NK-92 treated with Interleukin-12 subunit alpha and Interleukin-12 subunit beta, amount 100 ng/mL, for 24 hours (cell line): ENCODE results near the gene ASPG.

Source experiments
- DNase-seq: peaks from one replicate; lab custom pipeline; 2025; lab: John Stamatoyannopoulos, UW

The ASPG gene

DNA sequence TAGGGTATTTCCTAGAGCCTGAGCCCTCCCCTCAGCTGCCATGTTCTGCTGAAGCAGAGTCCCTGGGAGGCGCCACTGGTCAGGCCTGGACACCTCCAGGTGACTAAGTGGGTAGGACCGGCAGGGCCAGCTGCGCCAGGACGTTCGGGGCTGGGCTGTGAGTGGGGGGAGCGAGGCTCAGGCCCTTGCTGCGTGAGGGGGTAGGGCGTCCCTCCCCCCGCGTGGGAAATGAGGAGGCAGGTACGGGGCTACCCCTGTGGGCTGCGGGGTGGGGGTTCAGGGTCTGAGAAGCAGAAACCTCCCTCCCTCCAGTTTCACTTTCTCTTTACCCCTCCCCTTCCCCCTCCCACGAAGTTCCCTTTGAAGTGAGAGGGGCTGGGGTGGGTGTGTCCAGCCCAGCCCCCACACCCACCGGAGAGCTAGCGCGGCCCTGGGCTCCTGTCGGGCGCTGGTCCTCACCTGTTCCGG is 30.8 kb downstream of the ASPG start:
- no peak for DNase-seq

DNA sequence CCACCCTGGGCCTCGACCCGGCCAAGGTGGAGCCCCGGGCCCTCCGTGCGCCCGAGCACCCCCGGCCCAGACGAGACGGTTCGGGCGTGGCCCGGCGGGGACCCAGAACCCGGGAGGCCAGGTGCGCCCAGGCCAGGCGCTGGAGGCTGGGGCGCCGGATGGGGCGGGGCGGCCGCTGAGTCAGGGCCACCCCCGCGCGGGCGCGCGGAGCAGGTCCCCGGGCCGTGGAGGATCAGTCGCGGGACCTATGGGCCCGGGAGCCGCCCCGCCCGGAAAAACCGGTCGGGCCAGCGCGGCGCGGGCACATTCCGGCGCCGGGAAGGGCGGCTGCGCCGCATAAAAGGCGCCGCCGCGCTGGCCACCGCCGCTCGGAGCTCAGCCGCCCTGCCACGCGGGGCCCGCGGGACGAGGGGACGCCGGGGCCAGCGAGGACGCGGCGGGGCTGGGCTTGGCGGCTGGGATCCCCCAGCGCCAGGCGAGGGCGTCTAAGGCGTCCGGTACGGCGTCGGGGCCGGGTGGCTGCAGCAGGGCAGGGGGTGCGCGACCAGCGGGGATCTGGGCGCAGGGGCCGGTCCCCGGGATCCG is 31.3 kb downstream of the ASPG start:
- no peak for DNase-seq

DNA sequence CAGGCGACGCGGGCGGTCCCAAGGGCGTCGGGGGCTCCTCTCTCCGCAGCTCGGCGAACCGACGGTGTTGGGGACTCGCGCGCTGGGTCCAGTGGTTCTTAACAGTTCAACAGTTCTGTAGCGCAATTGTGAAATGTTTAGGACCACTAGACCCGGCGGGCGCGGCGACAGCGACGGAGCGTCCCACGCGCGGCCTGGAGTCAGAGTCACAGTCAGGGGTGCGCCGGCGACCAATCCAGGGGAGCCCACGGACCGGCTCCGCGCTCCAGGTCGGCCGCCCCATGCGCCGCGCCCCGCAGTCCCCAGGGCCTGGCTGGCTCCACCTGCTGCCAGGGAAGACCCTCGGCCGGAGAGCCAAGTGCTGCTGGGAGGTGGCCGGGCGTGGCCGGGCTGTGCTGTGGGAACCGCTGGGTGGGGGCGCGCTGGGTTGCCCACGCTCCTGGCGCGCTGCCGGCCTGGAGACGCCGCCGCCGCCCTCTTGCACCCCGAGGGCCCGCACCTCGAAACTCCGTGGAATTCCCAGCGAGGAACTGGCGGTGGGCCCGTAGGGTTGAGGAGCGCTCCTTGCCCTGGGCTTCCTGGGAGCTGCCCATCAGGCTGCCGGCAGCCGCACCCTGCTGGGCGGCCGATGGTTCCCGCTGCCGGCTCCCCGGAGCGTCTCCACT is 32.0 kb downstream of the ASPG start:
- DNase-seq, result no peak

DNA sequence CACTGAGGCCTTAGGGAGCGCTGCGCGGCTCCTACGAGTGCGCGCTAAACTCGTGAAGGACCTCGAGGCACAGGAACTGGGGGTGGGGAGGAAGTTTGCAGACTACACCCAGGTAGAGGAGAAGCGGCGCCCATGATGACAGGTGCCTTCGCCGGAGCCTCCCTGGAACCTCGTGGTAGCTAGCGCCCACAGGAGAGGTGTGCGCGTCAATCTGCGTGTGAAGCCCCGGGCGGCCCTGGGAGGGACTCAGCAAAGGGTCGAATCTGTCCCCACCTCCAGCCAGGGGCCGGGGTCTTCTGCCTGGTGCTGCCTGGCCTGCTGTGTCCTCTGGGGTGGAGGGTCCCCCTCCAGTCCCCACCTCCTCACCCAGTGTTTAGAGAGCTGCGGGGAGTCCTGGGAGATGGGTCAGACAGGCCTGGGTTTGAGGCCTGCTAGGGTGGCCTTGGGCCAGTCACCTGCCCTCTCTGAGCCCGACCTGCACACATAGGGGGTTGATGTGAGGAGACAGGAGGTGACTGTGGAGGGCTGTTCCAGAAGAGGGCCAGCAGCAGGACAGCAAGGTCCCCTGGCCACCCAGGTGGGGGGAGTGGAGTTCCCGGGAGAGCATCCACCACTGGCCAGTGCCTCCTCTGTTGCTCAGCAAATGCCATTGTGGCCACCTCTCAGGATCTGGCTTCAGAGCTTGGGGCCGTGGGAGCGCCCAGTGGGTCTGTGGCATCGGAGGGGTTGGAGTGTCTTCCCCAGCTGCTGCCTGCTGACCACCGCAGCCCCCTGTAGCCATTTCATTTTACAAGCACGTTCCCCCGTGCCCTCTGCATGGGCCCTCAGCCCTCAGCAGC is 32.7 kb downstream of the ASPG start:
- no peak for DNase-seq

DNA sequence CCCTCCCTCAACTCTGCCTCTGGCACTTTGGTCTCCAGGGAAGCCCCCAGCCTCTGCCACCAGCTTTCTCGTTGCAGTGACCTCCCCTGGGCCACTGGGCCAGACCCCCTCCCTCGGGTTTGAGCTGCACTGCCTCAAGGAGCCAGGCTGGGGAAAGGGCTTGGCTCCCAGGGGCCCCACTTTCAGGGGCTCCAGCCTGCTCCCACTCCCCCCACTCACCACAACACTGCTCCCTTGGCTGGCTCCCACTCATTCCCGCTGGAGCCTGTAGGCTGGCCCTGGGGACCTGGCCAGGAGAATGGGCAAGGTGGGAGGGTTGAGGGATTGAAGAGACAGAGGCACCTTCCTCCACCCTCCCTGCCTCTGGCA is 33.6 kb downstream of the ASPG start:
- DNase-seq, result no peak

DNA sequence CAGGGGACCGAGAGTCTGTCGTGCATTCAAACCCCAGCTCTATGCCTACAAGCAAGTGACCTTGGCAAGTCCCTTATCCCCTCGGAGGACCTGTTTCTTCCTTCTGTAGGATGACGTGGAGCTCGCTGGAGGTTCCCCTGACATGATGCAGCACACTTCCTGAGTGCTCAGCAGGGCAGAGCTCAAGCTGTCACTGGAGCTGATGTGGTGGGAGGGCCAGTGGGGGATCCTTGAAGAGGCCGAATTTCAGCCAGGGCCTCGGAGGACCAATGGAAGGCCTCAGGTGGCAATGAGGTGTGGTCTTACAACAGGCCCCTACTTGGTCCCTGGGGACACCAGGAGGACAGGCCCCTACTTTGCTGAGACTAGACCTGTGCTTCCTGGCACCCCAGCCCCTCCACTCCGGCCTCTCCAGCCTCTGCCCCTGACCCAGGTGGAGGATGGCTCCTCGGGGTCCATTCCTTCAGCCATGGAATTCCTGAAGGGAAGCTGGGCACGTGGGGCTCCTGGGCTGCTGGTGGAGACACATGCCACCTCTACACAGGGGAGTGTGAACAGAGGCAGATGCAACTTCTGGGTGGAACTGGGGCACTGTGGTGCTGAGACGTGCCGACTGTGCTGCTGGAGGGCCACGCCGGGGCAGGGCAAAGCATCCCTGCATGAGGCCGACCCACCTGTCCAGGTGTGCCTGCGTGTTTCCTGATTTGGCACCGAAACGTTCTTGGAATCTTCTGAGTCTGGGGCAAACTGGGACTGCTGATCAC is 34.2 kb downstream of the ASPG start:
- DNase-seq, result no peak

DNA sequence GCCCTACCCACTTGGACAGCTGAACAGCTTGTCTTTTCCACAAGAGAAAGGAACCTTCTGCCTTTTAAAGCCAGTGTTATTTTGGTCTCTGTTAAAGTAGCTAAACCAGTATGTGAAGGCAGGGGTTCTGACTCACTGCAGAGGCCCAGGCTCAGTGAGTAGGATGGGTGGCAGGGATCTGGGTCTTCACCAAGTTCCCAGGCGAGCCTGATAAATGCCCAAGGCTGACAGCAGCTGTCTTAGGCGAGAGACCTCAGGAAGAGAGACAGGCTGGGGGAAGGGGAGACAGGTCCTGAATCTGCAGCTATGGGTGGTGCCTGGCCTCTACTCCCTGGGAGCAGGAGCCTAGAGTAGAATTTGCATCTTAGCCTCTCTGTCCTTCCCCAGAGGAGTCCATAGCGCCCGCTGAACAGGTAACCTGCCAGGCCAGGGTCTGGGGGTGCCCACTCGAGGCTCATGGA is 34.8 kb downstream of the ASPG start:
- no peak for DNase-seq

DNA sequence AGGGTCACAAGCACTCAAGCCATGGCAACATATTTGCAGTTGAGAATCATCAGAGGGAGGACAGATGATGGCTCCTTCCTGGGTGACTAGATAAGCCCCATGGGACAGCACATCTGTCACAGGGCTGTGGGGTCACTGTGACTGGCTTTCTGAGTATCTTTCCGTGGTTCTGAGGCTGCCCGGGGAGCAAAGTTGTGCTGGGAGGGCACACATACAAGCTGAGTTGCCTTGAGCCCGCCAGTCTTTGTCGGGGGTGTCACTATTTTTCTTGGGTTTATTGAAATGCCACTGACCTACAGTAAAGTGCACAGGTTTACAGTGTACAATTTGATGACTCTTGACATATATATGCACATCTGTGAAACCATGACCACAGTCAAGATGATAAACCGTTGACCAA is 35.6 kb downstream of the ASPG start:
- no peak for DNase-seq

DNA sequence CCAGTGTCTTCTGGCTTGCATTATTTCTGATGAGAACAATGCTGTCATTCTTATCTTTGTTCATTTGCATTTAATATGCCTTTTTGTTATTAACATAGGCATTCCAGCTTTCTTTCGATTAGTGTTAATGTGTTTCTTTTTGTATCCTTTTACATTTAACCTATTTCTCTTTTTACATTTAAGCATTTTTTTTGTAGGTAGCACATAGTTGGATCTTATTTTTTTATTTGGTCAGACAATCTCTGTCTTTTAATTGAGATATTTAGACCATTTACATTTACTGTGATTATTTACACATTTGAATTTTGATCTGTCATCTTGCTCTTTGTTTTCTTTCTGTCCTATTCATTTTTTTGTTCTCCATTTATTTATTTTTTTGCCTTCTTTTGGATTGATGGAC is 38.4 kb downstream of the ASPG start:
- no peak for DNase-seq

DNA sequence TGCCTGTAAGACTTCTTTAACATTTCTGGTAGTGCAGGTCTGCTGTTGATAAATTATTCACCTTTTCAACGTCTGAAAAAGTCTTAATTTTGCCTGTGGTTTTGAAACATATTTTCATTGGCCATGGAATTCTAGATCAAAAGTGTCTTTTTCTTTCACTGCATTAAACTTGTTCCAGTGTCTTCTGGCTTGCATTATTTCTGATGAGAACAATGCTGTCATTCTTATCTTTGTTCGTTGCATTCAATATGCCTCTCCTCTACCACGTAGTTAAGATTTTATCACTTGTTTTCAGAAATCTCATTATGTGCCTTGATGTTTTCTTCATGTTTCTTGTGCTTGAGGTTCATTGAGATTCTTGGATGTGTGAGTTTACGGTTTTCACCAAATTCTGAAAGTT is 39.5 kb downstream of the ASPG start:
- no peak for DNase-seq

DNA sequence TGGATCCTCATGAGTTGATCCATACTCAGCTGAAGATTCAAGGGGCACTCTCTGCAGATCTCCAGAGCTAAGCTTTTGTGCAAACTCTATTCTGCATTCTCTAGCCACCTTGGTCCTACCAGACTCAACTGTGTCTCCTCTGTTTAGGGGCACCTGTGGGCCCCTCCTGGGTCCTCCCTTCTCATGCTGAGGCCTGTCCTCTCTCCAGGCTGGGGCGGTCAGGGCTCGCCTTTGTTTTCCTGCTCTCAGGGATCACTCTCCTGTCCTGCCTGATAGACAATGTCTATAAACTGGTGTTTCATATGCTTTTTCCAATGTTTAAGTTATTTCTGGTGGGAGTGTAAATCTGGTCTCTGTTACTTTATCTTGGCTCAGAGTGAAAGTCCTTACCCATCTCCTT is 41.3 kb downstream of the ASPG start:
- DNase-seq, result no peak

DNA sequence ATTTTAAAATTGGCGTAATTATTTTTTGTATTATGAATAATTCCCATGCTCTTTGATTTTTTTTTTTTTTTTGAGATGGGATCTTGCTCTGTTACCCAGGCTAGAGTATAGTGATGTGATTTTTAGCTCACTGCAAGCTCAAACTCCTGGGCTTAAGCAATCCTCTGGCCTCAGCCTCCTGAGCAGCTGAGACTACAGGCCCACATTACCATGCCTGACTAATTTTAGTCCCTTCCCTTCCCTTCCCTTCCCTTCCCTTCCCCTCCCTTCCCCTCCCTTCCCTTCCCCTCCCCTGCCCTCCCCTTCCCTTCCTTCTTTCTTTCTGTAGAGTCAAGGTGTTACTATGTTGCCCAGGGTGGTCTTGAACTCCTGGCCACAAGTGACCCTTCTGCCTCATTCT is 43.5 kb downstream of the ASPG start:
- no peak for DNase-seq

DNA sequence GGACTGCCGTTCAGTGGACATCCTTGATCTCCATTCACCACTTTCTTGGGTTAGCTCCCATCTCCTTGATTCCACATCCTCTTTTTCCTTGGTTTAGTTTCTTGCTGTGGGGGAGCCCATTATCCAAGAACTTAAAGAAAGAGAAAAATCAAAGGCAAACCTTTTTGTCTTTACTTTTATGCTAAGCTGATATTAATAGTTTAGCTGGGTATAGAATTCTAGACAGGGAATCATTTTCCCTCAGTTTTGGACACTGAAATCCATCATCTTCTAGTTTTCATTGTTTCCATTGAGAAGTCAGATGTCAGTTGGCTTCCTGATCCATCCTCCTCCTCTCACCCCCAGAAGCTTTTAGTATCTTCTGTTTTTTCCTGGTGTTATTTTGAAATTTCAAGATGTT is 44.1 kb downstream of the ASPG start:
- no peak for DNase-seq

DNA sequence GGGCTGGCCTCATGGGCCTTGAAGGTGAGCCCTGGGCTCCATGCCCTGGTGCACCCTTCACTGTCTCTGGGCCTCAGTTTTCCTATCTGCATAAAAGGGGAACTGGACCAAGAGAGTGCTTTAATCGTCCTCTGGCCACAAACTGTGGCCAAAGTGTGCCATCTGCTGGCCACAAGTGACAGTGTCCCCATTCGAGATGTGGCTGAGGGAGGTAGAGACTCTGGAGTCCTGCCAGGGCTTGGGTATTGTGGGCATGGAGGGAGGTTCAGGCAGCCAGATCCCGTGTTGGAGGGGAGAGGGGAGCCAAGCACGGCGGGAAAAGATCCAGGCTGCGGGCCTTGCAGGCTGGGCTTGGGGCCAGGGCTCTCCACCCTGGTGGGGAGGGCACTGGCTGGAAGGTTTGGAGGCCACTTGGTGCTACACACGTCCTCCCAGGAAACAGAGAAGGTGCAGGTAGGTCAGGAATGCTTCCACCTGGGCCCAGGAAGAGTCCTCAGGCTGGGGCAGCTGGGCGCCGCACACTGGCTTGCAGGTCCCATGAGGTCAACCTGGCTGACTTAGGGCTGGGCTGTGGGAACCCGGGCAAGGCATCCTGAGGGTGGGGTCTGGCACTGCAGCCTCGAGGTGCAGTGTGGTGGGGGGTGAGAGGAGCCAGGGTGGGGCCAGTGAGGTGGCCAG is 45.6 kb downstream of the ASPG start:
- no peak for DNase-seq

DNA sequence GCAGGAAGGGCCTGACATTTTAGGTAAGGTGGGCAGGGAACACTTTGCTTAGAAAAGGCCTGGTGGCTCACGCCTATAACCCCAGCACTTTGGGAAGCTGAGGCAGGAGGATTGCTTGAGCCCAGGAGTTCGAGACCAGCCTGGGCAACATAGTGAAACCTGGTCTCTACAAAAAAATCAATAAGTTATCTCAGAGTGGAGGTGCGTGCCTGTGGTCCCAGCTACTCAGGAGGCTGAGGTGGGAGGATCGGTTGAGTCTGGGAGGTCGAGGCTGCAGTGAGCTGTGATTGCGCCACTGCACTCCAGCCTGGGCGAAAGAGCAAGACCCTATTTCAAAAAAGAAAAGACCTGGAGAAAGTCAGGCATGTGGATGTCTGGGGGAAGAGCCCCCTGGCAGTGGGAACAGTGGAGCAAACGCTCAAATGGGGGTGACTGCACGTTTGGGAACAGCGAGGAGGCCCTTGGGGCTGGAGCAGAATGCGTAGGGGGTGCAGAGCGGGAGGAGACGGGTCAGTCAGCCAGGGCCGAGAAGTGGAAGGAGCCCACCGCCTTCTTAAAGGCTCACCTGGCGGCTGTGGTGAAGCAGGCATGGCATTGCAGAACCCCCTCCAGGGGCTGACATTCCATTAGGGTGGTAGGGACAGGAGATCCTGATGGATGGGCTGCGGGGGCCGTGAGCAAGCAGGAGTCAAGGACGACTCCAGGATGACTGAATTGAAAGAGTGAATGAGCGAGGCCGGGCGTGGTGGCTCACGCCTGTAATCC is 46.6 kb downstream of the ASPG start:
- no peak for DNase-seq

DNA sequence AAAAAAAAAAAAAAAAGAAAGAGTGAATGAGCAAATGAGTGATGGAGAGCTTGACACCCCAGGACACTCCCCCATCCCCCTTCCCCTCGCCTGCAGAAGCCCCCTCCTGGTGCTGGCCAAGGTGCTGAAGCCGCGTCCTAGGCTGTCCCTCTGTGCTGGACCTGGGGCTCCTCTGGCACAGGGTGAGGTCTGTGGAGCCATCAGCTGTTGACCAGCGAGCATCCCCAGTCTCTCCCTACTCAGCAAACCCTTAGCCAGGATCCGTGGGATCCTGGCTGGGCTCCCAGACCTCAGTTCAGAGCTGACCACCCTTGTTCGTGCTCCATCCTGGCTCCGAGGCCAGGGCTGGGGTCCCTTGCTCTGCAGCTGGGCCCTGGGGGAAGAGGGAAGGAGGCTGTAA is 47.5 kb downstream of the ASPG start:
- DNase-seq, result no peak

DNA sequence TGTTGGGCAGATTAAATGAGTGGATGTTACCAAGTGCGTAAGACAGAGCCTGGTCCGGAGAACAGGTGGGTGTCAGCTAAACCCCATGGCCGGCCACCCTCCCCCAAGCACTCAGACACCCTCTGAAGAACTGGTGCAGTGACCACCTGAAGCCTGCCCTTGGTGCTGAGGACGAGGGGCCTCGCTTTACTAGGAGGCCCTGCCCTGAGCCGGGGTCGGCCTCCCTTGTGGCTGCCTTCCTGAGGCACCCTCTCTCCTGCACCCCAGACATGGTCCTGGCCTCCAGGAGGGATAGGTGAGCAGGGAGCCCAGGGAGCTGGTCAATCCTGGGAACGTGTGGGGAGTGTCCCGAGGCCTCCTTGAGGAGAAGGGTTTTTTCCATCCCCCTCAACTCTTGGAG is 48.0 kb downstream of the ASPG start:
- DNase-seq, result no peak

DNA sequence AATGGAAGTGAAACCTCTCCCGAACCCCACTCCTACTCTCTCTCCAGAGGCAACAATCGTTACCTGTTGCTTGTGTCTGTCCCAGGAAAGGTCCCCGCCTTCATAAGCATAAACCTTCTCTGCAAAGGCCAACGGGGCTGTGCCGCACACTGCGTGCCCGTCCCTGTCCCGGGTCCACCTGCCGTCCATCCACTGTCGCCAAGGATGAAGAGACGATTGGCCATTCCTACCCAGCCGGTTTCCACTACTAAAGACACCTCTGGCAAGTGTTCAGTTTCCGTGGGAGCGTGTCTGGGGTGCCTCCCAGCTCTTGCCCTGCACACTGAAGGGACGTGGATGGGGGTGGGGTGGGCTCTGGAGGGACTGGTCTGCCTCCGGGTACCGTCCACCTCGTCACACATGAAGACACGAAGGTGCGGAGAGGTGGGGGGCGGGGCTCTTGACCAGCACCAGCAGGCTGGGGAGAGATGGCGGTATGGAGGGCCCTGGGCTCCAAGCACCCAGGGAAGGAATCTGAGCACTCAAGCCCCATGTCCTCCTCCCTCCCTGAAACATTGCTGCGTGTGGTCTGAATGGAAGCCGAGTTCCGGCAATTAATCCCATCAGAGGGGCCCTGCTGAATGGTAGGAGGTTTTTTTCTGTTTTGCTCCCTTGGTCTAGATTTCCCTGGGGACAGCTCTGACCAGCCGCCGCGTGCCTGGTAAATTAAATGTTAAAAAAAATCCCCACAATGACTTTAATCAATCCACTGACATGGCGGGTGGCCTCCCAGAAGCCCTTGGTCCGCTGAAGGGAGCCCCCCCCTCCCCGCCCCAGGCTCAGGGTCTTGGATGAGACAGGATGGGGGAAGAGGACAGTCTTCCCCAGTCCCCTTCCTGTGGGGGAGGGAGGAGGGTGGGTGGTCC is 48.8 kb downstream of the ASPG start:
- DNase-seq, result no peak

DNA sequence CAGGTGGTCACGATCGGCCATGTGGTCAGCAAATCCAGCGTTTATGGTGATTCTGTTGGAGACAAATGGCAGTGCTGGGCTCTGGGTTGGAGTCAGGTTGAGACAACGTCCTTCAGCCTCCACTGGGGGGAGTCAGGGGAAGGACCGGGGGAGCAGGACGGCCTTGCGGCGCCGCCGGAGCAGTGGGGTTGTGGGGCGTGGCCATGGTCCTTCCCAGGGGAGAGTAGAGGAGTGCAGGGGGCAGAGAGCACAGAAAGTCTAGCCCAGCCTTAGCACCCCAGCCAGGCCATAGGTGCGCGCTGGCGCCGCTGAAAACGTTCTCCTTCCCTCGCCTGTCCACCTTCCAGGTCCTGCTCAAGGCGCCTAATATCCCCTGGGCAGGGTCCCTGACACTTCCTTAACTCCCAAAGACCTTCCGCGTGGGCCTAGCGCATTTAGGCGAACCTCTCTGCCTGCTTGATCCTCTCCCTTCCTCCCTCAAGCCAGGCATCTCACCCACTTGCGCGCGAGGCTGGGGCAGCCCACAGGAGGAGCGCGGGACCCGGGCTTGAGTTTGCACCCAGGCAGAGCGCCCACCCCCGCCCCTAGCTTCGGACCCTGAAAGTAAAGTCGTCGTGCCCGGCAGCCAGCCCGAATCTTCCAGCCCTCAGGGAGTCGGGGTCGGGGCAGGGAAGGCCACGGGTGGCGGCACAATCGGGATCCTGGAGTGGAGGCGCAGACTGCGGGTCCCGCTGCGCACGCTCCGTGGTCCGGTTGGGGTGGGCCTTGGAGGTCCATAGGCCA is 49.8 kb downstream of the ASPG start:
- no peak for DNase-seq
